Endodermal cell (in vitro differentiated cells): ENCODE data around the gene HDAC4. TPM values are rescaled to one million over a fixed set of nuclear protein-coding genes. Genes with fewer than 3 reads are reported as not detected.

Experiments used
- DNase-seq: peaks from one replicate; pipeline ENCODE4 v3.0.0-alpha.2; 2017
- H3K27ac ChIP-seq: 2 replicates; pipeline ENCODE4 v1.5.1; 2013; ENCODE audit warnings: mild to moderate bottlenecking, low read depth, low read length, moderate library complexity
- H3K27me3 ChIP-seq: 2 replicates; pipeline ENCODE4 v1.6.1; 2013; ENCODE audit warnings: mild to moderate bottlenecking, low read length, moderate library complexity; ENCODE audit not compliant: insufficient read depth, control insufficient read depth, poor library complexity, severe bottlenecking
- H3K36me3 ChIP-seq: 2 replicates; pipeline ENCODE4 v1.7.0; 2013; ENCODE audit warnings: mild to moderate bottlenecking, low read length, moderate library complexity; ENCODE audit not compliant: control insufficient read depth, insufficient read depth
- H3K4me1 ChIP-seq: one replicate; pipeline ENCODE4 v1.7.0; 2013; ENCODE audit warnings: low read length; ENCODE audit not compliant: control insufficient read depth, insufficient read depth
- H3K4me3 ChIP-seq: 2 replicates; pipeline ENCODE4 v1.5.1; 2013; ENCODE audit warnings: mild to moderate bottlenecking, low read length, moderate library complexity
- H3K9ac ChIP-seq: 2 replicates; pipeline ENCODE4 v1.6.1; 2013; ENCODE audit warnings: mild to moderate bottlenecking, low read length, moderate library complexity; ENCODE audit not compliant: poor library complexity, severe bottlenecking; ENCODE audit errors: extremely low read depth
- H3K9me3 ChIP-seq: 2 replicates; pipeline ENCODE4 v1.6.1; 2013; ENCODE audit warnings: mild to moderate bottlenecking, low read length, moderate library complexity; ENCODE audit not compliant: control insufficient read depth
- H3K27ac Mint-ChIP-seq: 2 replicates; pipeline ENCODE4 v1.8.0; 2020; ENCODE audit warnings: mixed read lengths
- H3K27me3 Mint-ChIP-seq: 2 replicates; pipeline ENCODE4 v1.8.0; 2021; ENCODE audit warnings: mild to moderate bottlenecking, mixed read lengths; ENCODE audit not compliant: insufficient read depth
- H3K36me3 Mint-ChIP-seq: 2 replicates; pipeline ENCODE4 v1.8.0; 2020; ENCODE audit warnings: low read depth, mixed read lengths
- H3K4me1 Mint-ChIP-seq: 2 replicates; pipeline ENCODE4 v1.8.0; 2020; ENCODE audit warnings: mixed read lengths
- H3K4me3 Mint-ChIP-seq: 2 replicates; pipeline ENCODE4 v1.8.0; 2020; ENCODE audit warnings: mild to moderate bottlenecking, moderate library complexity, mixed read lengths
- H3K9me3 Mint-ChIP-seq: 2 replicates; pipeline ENCODE4 v1.8.0; 2020; ENCODE audit warnings: mild to moderate bottlenecking, mixed read lengths
- CTCF ChIP-seq: fragments of 200-600 bp; sonication (generic); conservative IDR thresholded peaks from 2 replicates; pipeline ENCODE4 v1.5.0; 2021; ENCODE audit warnings: antibody characterized with exemption, mild to moderate bottlenecking
- WGBS, 2 experiments: methylation state at CpG; one replicate each; pipeline versions ENCODE4 v1.1.5 to v1.1.7; 2013; ENCODE audit warnings: missing lambda C conversion rate in 2 of 2, mixed read lengths in 1 of 2; ENCODE audit not compliant: insufficient coverage in 1 of 2, insufficient read length in 1 of 2; 5-methylcytosine and 5-hydroxymethylcytosine counted together
- total RNA-seq, 2 donors: library from RNA; stranded (reverse); fragmentation: NEBNext Ultra II Directional in 1 of 2; extraction: Animal tissue kit (Norgen Biotek cat#: 25700) in 1 of 2; gene quantifications; 2 replicates in 1 of 2; 3 replicates in 1 of 2; pipeline ENCODE4 v1.2.1, GENCODE V29; 2021

Gene HDAC4
- total RNA-seq, 2 donors from 2014 or later = 45.7 to 51.2 TPM

GRCh38 chr2:239276851-239277250, 124.0 kb downstream of the HDAC4 start:
- peak; percentile 47 for DNase-seq
- H3K36me3 Mint-ChIP-seq = no peaks in the 10 kb centered on the region
- WGBS, 2 experiments = 89 to 98% methylated on average over 8 to 9 of the region's 9 CpGs

GRCh38 chr2:239275847-239276831, 124.7 kb downstream of the HDAC4 start:
- Mint-ChIP-seq H3K9me3 (no peaks in the 10 kb centered on the region), H3K27me3 (no peaks in the 10 kb centered on the region), H3K4me3 (no peak overlapping the region), H3K27ac (peak overlapping the region; percentile 35), H3K4me1 (peaks cover 12% of the 10 kb centered on the region), H3K36me3 (no peaks in the 10 kb centered on the region)
- peak; percentile 48 for DNase-seq
- Histone ChIP-seq H3K4me1 (no peaks in the 10 kb centered on the region), H3K4me3 (no peak overlapping the region), H3K9ac (no peak overlapping the region), H3K36me3 (no peaks in the 10 kb centered on the region), H3K27ac (peak overlapping the region; percentile 87), H3K27me3 (no peaks in the 10 kb centered on the region), H3K9me3 (no peaks in the 10 kb centered on the region)
- WGBS, 2 experiments = 93 to 96% methylated on average over 25 to 31 of the region's 31 CpGs
- no peak for TF ChIP-seq CTCF

More at GRCh38 chr2:239276851-239277250, 124.0 kb downstream of the HDAC4 start:
- H3K4me3 Mint-ChIP-seq = no peak overlapping the region
- H3K9me3 Mint-ChIP-seq = no peaks in the 10 kb centered on the region
- Histone ChIP-seq H3K9me3 (no peaks in the 10 kb centered on the region), H3K4me3 (no peak overlapping the region), H3K27ac (peak overlapping the region; percentile 68), H3K4me1 (no peaks in the 10 kb centered on the region), H3K27me3 (no peaks in the 10 kb centered on the region), H3K36me3 (no peaks in the 10 kb centered on the region), H3K9ac (no peak overlapping the region)
- H3K4me1 Mint-ChIP-seq = peaks cover 12% of the 10 kb centered on the region
- peak; percentile 51 for TF ChIP-seq CTCF
- no peaks in the 10 kb centered on the region for H3K27me3 Mint-ChIP-seq
- H3K27ac Mint-ChIP-seq = no peak overlapping the region

GRCh38 chr2:239275044-239275685, 125.7 kb downstream of the HDAC4 start:
- peak; percentile 43 for DNase-seq
- no peak for TF ChIP-seq CTCF
- H3K4me1 Mint-ChIP-seq = peaks cover 14% of the 10 kb centered on the region
- H3K4me3 Mint-ChIP-seq = no peak overlapping the region
- H3K36me3 ChIP-seq = no peaks in the 10 kb centered on the region
- H3K27ac ChIP-seq = peak overlapping the region; percentile 87
- H3K9me3 Mint-ChIP-seq = no peaks in the 10 kb centered on the region
- WGBS, 2 experiments = 93 to 95% methylated on average over 17 to 34 of the region's 34 CpGs
- H3K4me3 ChIP-seq = no peak overlapping the region
- no peaks in the 10 kb centered on the region for H3K4me1 ChIP-seq
- H3K9ac ChIP-seq = no peak overlapping the region
- no peaks in the 10 kb centered on the region for H3K27me3 ChIP-seq
- H3K27ac Mint-ChIP-seq = no peak overlapping the region
- no peaks in the 10 kb centered on the region for H3K9me3 ChIP-seq
- no peaks in the 10 kb centered on the region for H3K36me3 Mint-ChIP-seq
- no peaks in the 10 kb centered on the region for H3K27me3 Mint-ChIP-seq
